SK-N-SH treated with all-trans-retinoic acid at 6 μM for 48 hours (cell line): ENCODE measurements around the gene NUTF2.

Source experiments
- ATAC-seq: fragments of 200-7000 bp; cut with Tn5 transposase; 3 replicates; pipeline ENCODE4 v1.9.1; 2020; ENCODE audit warnings: mild to moderate bottlenecking, moderate library complexity
- ARNTL ChIP-seq: fragments of 450-650 bp; formaldehyde crosslinking; IDR thresholded peaks from 2 replicates; pipeline ENCODE4 v1.5.0; 2020; ENCODE audit warnings: low read depth, mild to moderate bottlenecking, moderate library complexity, borderline replicate concordance
- BACH2 ChIP-seq: fragments of 250-450 bp; sonication (Bioruptor Pico); IDR thresholded peaks from 2 replicates; pipeline ENCODE4 v1.9.0; 2021; ENCODE audit warnings: mild to moderate bottlenecking, borderline replicate concordance
- CREB5 ChIP-seq: fragments of 250-450 bp; sonication (Bioruptor Pico); IDR thresholded peaks from 2 replicates; pipeline ENCODE4 v1.5.1; 2020; ENCODE audit warnings: low read depth, mild to moderate bottlenecking, moderate library complexity
- CSDC2 ChIP-seq: fragments of 250-450 bp; sonication (Bioruptor Pico); IDR thresholded peaks from 2 replicates; pipeline ENCODE4 v1.5.0; 2020; ENCODE audit warnings: mild to moderate bottlenecking, moderate library complexity
- ESRRG ChIP-seq: fragments of 250-450 bp; sonication (Bioruptor Pico); IDR thresholded peaks from 2 replicates; pipeline ENCODE4 v1.6.1; 2021; ENCODE audit warnings: mild to moderate bottlenecking
- GLIS3 ChIP-seq: fragments of 250-450 bp; sonication (Bioruptor Pico); IDR thresholded peaks from 2 replicates; pipeline ENCODE4 v1.5.0; 2020; ENCODE audit warnings: mild to moderate bottlenecking, moderate library complexity
- OSR1 ChIP-seq: fragments of 250-450 bp; sonication (Bioruptor Pico); IDR thresholded peaks from 2 replicates; pipeline ENCODE4 v1.8.0; 2022; ENCODE audit warnings: moderate library complexity, mild to moderate bottlenecking, inconsistent platforms
- PPARA ChIP-seq: fragments of 250-450 bp; sonication (Bioruptor Pico); IDR thresholded peaks from 2 replicates; pipeline ENCODE4 v1.5.0; 2020; ENCODE audit warnings: mild to moderate bottlenecking, borderline replicate concordance
- RARB ChIP-seq: fragments of 250-450 bp; sonication (Bioruptor Pico); IDR thresholded peaks from 2 replicates; pipeline ENCODE4 v1.8.0; 2021; ENCODE audit warnings: mild to moderate bottlenecking, moderate library complexity
- TCF4 ChIP-seq: fragments of 250-450 bp; sonication (Bioruptor Pico); IDR thresholded peaks from 2 replicates; pipeline ENCODE4 v1.8.0; 2021; ENCODE audit warnings: mild to moderate bottlenecking, moderate library complexity, borderline replicate concordance
- TOX ChIP-seq: fragments of 250-450 bp; sonication (Bioruptor Pico); IDR thresholded peaks from 2 replicates; pipeline ENCODE4 v1.8.0; 2021; ENCODE audit warnings: mild to moderate bottlenecking, moderate library complexity, borderline replicate concordance
- ZFP3 ChIP-seq: fragments of 250-450 bp; sonication (Bioruptor Pico); IDR thresholded peaks from 2 replicates; pipeline ENCODE4 v1.5.0; 2020; ENCODE audit warnings: mild to moderate bottlenecking, moderate library complexity
- ZFP30 ChIP-seq: fragments of 450-650 bp; formaldehyde crosslinking; IDR thresholded peaks from 2 replicates; pipeline ENCODE4 v1.5.0; 2022; ENCODE audit warnings: mild to moderate bottlenecking, moderate library complexity
- ZNF565 ChIP-seq: fragments of 450-650 bp; formaldehyde crosslinking; conservative IDR thresholded peaks from 2 replicates; pipeline ENCODE4 v1.5.0; 2020; ENCODE audit warnings: low read depth, mild to moderate bottlenecking, moderate library complexity
- ZNF70 ChIP-seq: fragments of 450-650 bp; formaldehyde crosslinking; IDR thresholded peaks from 2 replicates; pipeline ENCODE4 v1.5.0; 2020; ENCODE audit warnings: mild to moderate bottlenecking, moderate library complexity
- ZNF8 ChIP-seq: fragments of 450-650 bp; formaldehyde crosslinking; IDR thresholded peaks from 2 replicates; pipeline ENCODE4 v1.5.0; 2020; ENCODE audit warnings: mild to moderate bottlenecking, moderate library complexity
- TF ChIP-seq, protein P1 (sequence below): fragments of 250-450 bp; sonication (Bioruptor Pico); IDR thresholded peaks from 2 replicates; pipeline ENCODE4 v1.5.1; 2021; ENCODE audit warnings: mild to moderate bottlenecking, moderate library complexity
- TF ChIP-seq, protein P2 (sequence below): fragments of 250-450 bp; sonication (Bioruptor Pico); IDR thresholded peaks from 2 replicates; pipeline ENCODE4 v1.8.0; 2020; ENCODE audit warnings: mild to moderate bottlenecking, moderate library complexity, borderline replicate concordance
- TF ChIP-seq, protein P3 (sequence below): fragments of 250-450 bp; sonication (Bioruptor Pico); IDR thresholded peaks from 2 replicates; pipeline ENCODE4 v1.5.0; 2020; ENCODE audit warnings: mild to moderate bottlenecking, moderate library complexity

Gene NUTF2

DNA sequence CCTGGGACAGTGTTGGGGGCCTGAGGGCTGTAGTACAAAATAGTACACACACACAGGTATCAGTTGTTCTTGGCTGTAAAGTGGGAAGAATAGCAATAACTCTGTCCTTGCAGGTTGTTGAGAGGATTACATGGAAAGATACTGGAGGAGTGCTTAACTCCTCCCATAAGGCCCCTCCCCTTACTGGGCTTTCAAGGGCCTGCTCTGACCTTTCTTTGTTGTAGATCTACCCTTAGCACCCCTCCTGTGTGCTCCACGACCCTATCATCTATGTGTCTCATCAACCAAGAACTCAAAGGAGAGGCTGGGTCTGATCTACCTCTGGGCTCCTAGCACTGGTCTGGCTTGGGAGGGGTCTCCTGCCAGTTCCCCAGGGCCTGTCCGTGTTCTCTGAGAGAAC, 17.9 kb downstream of the NUTF2 start:
- ATAC-seq, result no peak
- TF ChIP-seq, protein P1, sequence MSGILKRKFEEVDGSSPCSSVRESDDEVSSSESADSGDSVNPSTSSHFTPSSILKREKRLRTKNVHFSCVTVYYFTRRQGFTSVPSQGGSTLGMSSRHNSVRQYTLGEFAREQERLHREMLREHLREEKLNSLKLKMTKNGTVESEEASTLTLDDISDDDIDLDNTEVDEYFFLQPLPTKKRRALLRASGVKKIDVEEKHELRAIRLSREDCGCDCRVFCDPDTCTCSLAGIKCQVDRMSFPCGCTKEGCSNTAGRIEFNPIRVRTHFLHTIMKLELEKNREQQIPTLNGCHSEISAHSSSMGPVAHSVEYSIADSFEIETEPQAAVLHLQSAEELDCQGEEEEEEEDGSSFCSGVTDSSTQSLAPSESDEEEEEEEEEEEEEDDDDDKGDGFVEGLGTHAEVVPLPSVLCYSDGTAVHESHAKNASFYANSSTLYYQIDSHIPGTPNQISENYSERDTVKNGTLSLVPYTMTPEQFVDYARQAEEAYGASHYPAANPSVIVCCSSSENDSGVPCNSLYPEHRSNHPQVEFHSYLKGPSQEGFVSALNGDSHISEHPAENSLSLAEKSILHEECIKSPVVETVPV (CRISPR knock-in tag), result no peak
- TF ChIP-seq RARB (no peak), OSR1 (no peak), ARNTL (no peak), PPARA (CRISPR knock-in tag) (no peak), ZNF8 (no peak), ZNF70 (CRISPR knock-in tag) (no peak), CREB5 (CRISPR knock-in tag) (no peak), ZFP3 (CRISPR knock-in tag) (no peak), ZFP30 (no peak), TCF4 (CRISPR knock-in tag) (no peak)
- TF ChIP-seq, protein P2, sequence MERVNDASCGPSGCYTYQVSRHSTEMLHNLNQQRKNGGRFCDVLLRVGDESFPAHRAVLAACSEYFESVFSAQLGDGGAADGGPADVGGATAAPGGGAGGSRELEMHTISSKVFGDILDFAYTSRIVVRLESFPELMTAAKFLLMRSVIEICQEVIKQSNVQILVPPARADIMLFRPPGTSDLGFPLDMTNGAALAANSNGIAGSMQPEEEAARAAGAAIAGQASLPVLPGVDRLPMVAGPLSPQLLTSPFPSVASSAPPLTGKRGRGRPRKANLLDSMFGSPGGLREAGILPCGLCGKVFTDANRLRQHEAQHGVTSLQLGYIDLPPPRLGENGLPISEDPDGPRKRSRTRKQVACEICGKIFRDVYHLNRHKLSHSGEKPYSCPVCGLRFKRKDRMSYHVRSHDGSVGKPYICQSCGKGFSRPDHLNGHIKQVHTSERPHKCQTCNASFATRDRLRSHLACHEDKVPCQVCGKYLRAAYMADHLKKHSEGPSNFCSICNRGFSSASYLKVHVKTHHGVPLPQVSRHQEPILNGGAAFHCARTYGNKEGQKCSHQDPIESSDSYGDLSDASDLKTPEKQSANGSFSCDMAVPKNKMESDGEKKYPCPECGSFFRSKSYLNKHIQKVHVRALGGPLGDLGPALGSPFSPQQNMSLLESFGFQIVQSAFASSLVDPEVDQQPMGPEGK, result no peak
- TF ChIP-seq, all 23 proteins: peak for 0

DNA sequence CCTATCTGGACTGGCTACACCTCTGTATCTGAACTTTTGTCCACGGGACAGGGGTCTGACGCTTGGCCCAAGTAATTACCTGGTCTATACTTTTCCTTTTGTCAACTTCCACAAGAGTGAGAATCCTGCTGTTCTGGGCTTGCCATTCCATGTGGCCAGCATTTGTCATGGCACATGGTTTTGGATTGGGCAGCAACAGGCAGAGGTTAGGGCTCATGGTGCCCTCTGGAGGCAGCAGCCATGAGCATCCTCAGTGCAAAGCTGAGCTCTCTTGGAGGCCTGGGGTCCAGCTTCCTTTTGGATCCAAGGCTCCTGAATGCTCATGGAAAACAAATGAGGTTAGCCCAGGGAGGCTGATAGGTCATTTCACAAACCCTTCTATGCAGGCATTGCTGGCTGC, 18.6 kb downstream of the NUTF2 start:
- no peak for TF ChIP-seq TCF4 (CRISPR knock-in tag)
- no peak for TF ChIP-seq OSR1
- no peak for TF ChIP-seq ZNF8
- no peak for TF ChIP-seq ESRRG (CRISPR knock-in tag)
- TF ChIP-seq GLIS3, result no peak
- TF ChIP-seq, protein P3, sequence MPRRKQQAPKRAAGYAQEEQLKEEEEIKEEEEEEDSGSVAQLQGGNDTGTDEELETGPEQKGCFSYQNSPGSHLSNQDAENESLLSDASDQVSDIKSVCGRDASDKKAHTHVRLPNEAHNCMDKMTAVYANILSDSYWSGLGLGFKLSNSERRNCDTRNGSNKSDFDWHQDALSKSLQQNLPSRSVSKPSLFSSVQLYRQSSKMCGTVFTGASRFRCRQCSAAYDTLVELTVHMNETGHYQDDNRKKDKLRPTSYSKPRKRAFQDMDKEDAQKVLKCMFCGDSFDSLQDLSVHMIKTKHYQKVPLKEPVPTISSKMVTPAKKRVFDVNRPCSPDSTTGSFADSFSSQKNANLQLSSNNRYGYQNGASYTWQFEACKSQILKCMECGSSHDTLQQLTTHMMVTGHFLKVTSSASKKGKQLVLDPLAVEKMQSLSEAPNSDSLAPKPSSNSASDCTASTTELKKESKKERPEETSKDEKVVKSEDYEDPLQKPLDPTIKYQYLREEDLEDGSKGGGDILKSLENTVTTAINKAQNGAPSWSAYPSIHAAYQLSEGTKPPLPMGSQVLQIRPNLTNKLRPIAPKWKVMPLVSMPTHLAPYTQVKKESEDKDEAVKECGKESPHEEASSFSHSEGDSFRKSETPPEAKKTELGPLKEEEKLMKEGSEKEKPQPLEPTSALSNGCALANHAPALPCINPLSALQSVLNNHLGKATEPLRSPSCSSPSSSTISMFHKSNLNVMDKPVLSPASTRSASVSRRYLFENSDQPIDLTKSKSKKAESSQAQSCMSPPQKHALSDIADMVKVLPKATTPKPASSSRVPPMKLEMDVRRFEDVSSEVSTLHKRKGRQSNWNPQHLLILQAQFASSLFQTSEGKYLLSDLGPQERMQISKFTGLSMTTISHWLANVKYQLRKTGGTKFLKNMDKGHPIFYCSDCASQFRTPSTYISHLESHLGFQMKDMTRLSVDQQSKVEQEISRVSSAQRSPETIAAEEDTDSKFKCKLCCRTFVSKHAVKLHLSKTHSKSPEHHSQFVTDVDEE (CRISPR knock-in tag), result no peak
- TF ChIP-seq ZNF70 (CRISPR knock-in tag), result no peak
- TF ChIP-seq, protein P2, result no peak
- no peak for TF ChIP-seq BACH2 (CRISPR knock-in tag)
- no peak for TF ChIP-seq ZFP3 (CRISPR knock-in tag)
- no peak for TF ChIP-seq PPARA (CRISPR knock-in tag)
- TF ChIP-seq ARNTL, result no peak
- no peak for TF ChIP-seq CSDC2 (CRISPR knock-in tag)
- peak; percentile 87 for ATAC-seq

- TF ChIP-seq OSR1 (no peak), TOX (CRISPR knock-in tag) (no peak), GLIS3 (no peak), ZNF565 (CRISPR knock-in tag) (no peak), ZNF8 (no peak)
- TF ChIP-seq, protein P1 (CRISPR knock-in tag), result no peak
- ATAC-seq, result no peak
These were observed 21.6 kb downstream of the NUTF2 start for GRCh38 chr16:67868290-67868689.
